ENCODE results near the gene CNOT6.

DNA sequence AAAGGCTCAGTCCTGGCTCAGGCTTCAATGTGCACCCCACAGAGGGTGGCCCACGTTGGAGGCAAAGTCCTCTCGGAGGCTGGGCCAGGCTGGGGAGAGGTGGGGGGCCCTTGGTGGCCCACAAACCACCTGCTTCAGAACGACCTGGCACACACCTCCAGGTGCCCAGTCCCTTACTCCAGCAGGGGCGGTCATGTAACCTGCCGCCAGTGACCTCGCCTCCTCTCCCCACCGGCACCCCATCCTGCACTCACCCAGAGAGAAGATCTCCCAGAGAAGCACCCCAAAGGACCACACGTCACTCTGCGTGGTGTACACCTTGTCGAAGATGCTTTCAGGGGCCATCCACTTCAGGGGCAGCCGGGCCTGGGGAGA, 119.6 kb downstream of the CNOT6 start:
- TF ChIP-seq POLR2A (IDR thresholded peaks at IDR 0.05): no peak
- TF ChIP-seq, protein P1, sequence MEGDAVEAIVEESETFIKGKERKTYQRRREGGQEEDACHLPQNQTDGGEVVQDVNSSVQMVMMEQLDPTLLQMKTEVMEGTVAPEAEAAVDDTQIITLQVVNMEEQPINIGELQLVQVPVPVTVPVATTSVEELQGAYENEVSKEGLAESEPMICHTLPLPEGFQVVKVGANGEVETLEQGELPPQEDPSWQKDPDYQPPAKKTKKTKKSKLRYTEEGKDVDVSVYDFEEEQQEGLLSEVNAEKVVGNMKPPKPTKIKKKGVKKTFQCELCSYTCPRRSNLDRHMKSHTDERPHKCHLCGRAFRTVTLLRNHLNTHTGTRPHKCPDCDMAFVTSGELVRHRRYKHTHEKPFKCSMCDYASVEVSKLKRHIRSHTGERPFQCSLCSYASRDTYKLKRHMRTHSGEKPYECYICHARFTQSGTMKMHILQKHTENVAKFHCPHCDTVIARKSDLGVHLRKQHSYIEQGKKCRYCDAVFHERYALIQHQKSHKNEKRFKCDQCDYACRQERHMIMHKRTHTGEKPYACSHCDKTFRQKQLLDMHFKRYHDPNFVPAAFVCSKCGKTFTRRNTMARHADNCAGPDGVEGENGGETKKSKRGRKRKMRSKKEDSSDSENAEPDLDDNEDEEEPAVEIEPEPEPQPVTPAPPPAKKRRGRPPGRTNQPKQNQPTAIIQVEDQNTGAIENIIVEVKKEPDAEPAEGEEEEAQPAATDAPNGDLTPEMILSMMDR (IDR thresholded peaks at IDR 0.05): no peak

Data from transverse colon (tissue), 3 donors.